GM23338 (cell line): Measurements from ENCODE around the gene ECPAS. TPM values are rescaled to one million over a fixed set of nuclear protein-coding genes. Genes with fewer than 3 reads are reported as not detected.
A peak's percentile ranks its signal among the peaks of the same experiment; 100 is the strongest.

ENCODE experiments used
- ATAC-seq: fragments of 200-7000 bp; cut with Tn5 transposase; 3 replicates; pipeline ENCODE4 v1.9.1; 2020
- DNase-seq: peaks from one replicate; pipeline ENCODE4 v3.0.0-alpha.2; 2015; ENCODE audit warnings: low spot score
- H2AFZ ChIP-seq: fragments of 200-600 bp; sonication (generic); 2 replicates; pipeline ENCODE4 v1.8.0; 2016; ENCODE audit warnings: antibody characterized with exemption, mild to moderate bottlenecking, moderate library complexity
- H3F3A ChIP-seq: fragments of 200-600 bp; sonication (generic); replicated peaks from 2 replicates; pipeline ENCODE4 v1.8.0; 2017; ENCODE audit warnings: antibody characterized with exemption, mixed run types, low read depth
- H3K27ac ChIP-seq: fragments of 200-600 bp; sonication (generic); 2 replicates; pipeline ENCODE4 v1.6.1; 2016; ENCODE audit warnings: low read depth
- H3K27me3 ChIP-seq: fragments of 200-600 bp; sonication (generic); 2 replicates; pipeline ENCODE4 v1.8.0; 2016; ENCODE audit warnings: mild to moderate bottlenecking, mixed run types, moderate library complexity; ENCODE audit not compliant: insufficient read depth
- H3K36me3 ChIP-seq: fragments of 200-600 bp; sonication (generic); 2 replicates; pipeline ENCODE4 v1.8.0; 2016; ENCODE audit warnings: mild to moderate bottlenecking; ENCODE audit not compliant: insufficient read depth
- H3K4me1 ChIP-seq: fragments of 200-600 bp; sonication (generic); 2 replicates; pipeline ENCODE4 v1.8.0; 2016; ENCODE audit warnings: mild to moderate bottlenecking, moderate library complexity; ENCODE audit not compliant: insufficient read depth
- H3K4me2 ChIP-seq: fragments of 200-600 bp; sonication (generic); 2 replicates; pipeline ENCODE4 v1.7.1; 2017; ENCODE audit warnings: mixed run types
- H3K4me3 ChIP-seq: fragments of 200-600 bp; sonication (generic); 2 replicates; pipeline ENCODE4 v1.6.1; 2016; ENCODE audit warnings: mixed run types
- H3K79me2 ChIP-seq: fragments of 200-600 bp; sonication (generic); replicated peaks from 2 replicates; pipeline ENCODE4 v1.8.0; 2017; ENCODE audit warnings: mild to moderate bottlenecking; ENCODE audit not compliant: insufficient read depth
- H3K9me2 ChIP-seq: fragments of 200-600 bp; sonication (generic); 2 replicates; pipeline ENCODE4 v1.8.0; 2017; ENCODE audit not compliant: insufficient read depth
- H4K20me1 ChIP-seq: fragments of 200-600 bp; sonication (generic); replicated peaks from 2 replicates; pipeline ENCODE4 v1.8.0; 2017; ENCODE audit warnings: mild to moderate bottlenecking; ENCODE audit not compliant: insufficient read depth
- H3K27ac Mint-ChIP-seq: 2 replicates; pipeline ENCODE4 v1.8.0; 2020; ENCODE audit warnings: inconsistent platforms, mild to moderate bottlenecking, moderate library complexity, mixed read lengths
- H3K27me3 Mint-ChIP-seq: 3 replicates; pipeline ENCODE4 v1.8.0; 2022; ENCODE audit warnings: low read depth, mild to moderate bottlenecking, moderate library complexity, mixed read lengths, inconsistent platforms; ENCODE audit not compliant: insufficient read depth, poor library complexity
- H3K36me3 Mint-ChIP-seq: 3 replicates; pipeline ENCODE4 v1.8.0; 2021; ENCODE audit warnings: low read depth, mild to moderate bottlenecking, inconsistent platforms, moderate library complexity, mixed read lengths
- H3K4me1 Mint-ChIP-seq: 3 replicates; pipeline ENCODE4 v1.8.0; 2020; ENCODE audit warnings: mild to moderate bottlenecking, inconsistent platforms, mixed read lengths
- H3K4me3 Mint-ChIP-seq: 3 replicates; pipeline ENCODE4 v1.8.0; 2021; ENCODE audit warnings: moderate library complexity, mild to moderate bottlenecking, inconsistent platforms, mixed read lengths
- H3K9me3 Mint-ChIP-seq: 3 replicates; pipeline ENCODE4 v1.8.0; 2020; ENCODE audit warnings: moderate library complexity, mild to moderate bottlenecking, inconsistent platforms, mixed read lengths
- EZH2 ChIP-seq: fragments of 200-600 bp; sonication (generic); IDR thresholded peaks from one replicate; pipeline ENCODE4 v1.8.0; 2017; ENCODE audit warnings: antibody characterized with exemption, mild to moderate bottlenecking, low read depth; ENCODE audit not compliant: unreplicated experiment
- NANOG ChIP-seq: IDR thresholded peaks from 2 replicates; pipeline ENCODE4 v1.6.1; 2016; ENCODE audit warnings: antibody characterized with exemption, borderline replicate concordance
- polyA plus RNA-seq: library from polyadenylated mRNA; unstranded; fragments of >200 nt; fragmentation: Nextera tagmentation; extraction: Ambion mirVana; gene quantifications from 2 replicates; pipeline ENCODE4 v1.2.1, GENCODE V29; 2016
- total RNA-seq: library from RNA; depleted of rRNA; stranded (reverse); fragments of >200 nt; shearing (Covaris generic); gene quantifications from 2 replicates; pipeline ENCODE4 v1.2.3, GENCODE V29; 2014
- TF ChIP-seq, protein P1 (sequence below): fragments of 250-450 bp; sonication (Bioruptor Pico); IDR thresholded peaks from 2 replicates; pipeline ENCODE4 v1.5.0; 2020; ENCODE audit warnings: mild to moderate bottlenecking, moderate library complexity

ECPAS gene
- total and polyA plus RNA-seq, 2 experiments from 2014 or later: 51.4 to 104 TPM

DNA sequence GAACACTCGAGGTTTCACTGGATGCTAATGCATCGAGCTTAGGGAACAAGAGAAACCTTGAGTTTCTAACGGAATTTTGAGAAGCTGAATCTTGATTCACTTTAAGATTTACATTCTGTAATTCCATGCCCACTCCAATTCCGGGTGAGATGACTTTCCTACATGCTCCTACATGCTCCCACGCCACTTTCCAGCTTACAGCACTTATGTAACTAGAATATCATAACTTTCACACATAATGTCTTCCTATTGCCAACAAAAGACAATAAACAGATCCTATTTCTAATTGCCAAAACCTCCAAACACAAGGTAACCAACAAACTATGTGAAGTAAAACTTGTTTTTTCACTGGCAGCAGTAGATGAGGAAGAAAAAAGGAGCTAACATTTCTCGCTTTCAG, 72.9 kb downstream of the ECPAS start (continued):
- TF ChIP-seq, protein P1, sequence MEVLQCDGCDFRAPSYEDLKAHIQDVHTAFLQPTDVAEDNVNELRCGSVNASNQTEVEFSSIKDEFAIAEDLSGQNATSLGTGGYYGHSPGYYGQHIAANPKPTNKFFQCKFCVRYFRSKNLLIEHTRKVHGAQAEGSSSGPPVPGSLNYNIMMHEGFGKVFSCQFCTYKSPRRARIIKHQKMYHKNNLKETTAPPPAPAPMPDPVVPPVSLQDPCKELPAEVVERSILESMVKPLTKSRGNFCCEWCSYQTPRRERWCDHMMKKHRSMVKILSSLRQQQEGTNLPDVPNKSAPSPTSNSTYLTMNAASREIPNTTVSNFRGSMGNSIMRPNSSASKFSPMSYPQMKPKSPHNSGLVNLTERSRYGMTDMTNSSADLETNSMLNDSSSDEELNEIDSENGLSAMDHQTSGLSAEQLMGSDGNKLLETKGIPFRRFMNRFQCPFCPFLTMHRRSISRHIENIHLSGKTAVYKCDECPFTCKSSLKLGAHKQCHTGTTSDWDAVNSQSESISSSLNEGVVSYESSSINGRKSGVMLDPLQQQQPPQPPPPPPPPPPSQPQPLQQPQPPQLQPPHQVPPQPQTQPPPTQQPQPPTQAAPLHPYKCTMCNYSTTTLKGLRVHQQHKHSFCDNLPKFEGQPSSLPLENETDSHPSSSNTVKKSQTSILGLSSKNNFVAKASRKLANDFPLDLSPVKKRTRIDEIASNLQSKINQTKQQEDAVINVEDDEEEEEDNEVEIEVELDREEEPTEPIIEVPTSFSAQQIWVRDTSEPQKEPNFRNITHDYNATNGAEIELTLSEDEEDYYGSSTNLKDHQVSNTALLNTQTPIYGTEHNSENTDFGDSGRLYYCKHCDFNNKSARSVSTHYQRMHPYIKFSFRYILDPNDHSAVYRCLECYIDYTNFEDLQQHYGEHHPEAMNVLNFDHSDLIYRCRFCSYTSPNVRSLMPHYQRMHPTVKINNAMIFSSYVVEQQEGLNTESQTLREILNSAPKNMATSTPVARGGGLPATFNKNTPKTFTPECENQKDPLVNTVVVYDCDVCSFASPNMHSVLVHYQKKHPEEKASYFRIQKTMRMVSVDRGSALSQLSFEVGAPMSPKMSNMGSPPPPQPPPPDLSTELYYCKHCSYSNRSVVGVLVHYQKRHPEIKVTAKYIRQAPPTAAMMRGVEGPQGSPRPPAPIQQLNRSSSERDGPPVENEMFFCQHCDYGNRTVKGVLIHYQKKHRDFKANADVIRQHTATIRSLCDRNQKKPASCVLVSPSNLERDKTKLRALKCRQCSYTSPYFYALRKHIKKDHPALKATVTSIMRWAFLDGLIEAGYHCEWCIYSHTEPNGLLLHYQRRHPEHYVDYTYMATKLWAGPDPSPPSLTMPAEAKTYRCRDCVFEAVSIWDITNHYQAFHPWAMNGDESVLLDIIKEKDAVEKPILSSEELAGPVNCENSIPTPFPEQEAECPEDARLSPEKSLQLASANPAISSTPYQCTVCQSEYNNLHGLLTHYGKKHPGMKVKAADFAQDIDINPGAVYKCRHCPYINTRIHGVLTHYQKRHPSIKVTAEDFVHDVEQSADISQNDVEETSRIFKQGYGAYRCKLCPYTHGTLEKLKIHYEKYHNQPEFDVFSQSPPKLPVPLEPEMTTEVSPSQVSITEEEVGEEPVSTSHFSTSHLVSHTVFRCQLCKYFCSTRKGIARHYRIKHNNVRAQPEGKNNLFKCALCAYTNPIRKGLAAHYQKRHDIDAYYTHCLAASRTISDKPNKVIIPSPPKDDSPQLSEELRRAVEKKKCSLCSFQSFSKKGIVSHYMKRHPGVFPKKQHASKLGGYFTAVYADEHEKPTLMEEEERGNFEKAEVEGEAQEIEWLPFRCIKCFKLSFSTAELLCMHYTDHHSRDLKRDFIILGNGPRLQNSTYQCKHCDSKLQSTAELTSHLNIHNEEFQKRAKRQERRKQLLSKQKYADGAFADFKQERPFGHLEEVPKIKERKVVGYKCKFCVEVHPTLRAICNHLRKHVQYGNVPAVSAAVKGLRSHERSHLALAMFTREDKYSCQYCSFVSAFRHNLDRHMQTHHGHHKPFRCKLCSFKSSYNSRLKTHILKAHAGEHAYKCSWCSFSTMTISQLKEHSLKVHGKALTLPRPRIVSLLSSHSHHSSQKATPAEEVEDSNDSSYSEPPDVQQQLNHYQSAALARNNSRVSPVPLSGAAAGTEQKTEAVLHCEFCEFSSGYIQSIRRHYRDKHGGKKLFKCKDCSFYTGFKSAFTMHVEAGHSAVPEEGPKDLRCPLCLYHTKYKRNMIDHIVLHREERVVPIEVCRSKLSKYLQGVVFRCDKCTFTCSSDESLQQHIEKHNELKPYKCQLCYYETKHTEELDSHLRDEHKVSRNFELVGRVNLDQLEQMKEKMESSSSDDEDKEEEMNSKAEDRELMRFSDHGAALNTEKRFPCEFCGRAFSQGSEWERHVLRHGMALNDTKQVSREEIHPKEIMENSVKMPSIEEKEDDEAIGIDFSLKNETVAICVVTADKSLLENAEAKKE (CRISPR knock-in tag): no peak
- TF ChIP-seq NANOG (no peak), EZH2 (no peak)

DNA sequence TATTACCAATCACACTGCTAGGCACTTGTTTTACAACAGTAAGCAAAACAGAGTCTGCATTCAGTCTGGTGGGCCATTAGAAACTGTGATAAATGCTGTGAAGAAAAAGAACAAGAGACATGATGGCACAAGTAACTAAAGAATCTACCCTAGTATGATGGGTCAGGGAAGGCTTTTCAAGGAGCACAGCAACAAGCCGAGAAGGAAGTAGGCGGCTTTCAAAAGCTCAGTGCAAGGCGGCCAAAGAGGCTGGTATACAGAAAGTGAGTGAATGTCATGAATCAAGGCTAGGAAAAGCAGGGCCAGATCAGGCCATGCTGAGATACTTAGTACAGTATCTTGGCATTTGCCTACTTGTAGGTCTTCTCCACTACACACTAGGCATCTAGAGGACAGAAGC, 76.4 kb downstream of the ECPAS start:
- Mint-ChIP-seq H3K36me3 (peaks cover 92% of the 10 kb centered on the region), H3K4me3 (no peak overlapping the region), H3K27ac (peak overlapping the region; percentile 18; the same call in 1 of the 2 replicates), H3K9me3 (peaks cover 15% of the 10 kb centered on the region), H3K4me1 (peaks cover 10% of the 10 kb centered on the region; the same call in 2 of the 3 replicates), H3K27me3 (peaks cover 3% of the 10 kb centered on the region)
- no peaks in the 10 kb centered on the region for H3F3A ChIP-seq
- TF ChIP-seq, protein P1 (CRISPR knock-in tag): 0 out of 2 replicates have a peak, but pooled peaks have one; percentile 18
- TF ChIP-seq EZH2: no peak
- DNase-seq (peak; percentile 33), ATAC-seq (peak; percentile 78)
- peaks cover 10% of the 10 kb centered on the region for H3K4me1 ChIP-seq
- no peaks in the 10 kb centered on the region for H4K20me1 ChIP-seq
- no peaks in the 10 kb centered on the region for H3K27me3 ChIP-seq
- H3K79me2 ChIP-seq: peaks cover 28% of the 10 kb centered on the region
- peaks cover 42% of the 10 kb centered on the region for H3K36me3 ChIP-seq
- peak overlapping the region; percentile 8 for H3K27ac ChIP-seq
- H3K4me3 ChIP-seq: no peak overlapping the region
- no peak overlapping the region for H2AFZ ChIP-seq
- H3K9me2 ChIP-seq: no peaks in the 10 kb centered on the region
- peak overlapping the region; percentile 5; the same call in 1 of the 2 replicates for H3K4me2 ChIP-seq
